Endothelial cell (in vitro differentiated cells): Measurements from ENCODE around the gene MROH7. TPM values are rescaled to one million over a fixed set of nuclear protein-coding genes. Genes with fewer than 3 reads are reported as not detected.

Experiments
- DNase-seq: peaks from one replicate; pipeline ENCODE4 v3.0.0; 2021; ENCODE audit warnings: low spot score
- H3K27ac Mint-ChIP-seq: one replicate; pipeline ENCODE4 v1.8.0; 2021; ENCODE audit warnings: mixed read lengths, inconsistent platforms; ENCODE audit not compliant: unreplicated experiment
- H3K27me3 Mint-ChIP-seq: one replicate; pipeline ENCODE4 v1.8.0; 2021; ENCODE audit warnings: mild to moderate bottlenecking, moderate library complexity, mixed read lengths, inconsistent platforms; ENCODE audit not compliant: unreplicated experiment
- H3K36me3 Mint-ChIP-seq: one replicate; pipeline ENCODE4 v1.8.0; 2021; ENCODE audit warnings: mild to moderate bottlenecking, low read depth, mixed read lengths, inconsistent platforms; ENCODE audit not compliant: unreplicated experiment
- H3K4me1 Mint-ChIP-seq: one replicate; pipeline ENCODE4 v1.8.0; 2021; ENCODE audit warnings: mild to moderate bottlenecking, mixed read lengths, inconsistent platforms; ENCODE audit not compliant: unreplicated experiment
- H3K4me3 Mint-ChIP-seq: one replicate; pipeline ENCODE4 v1.8.0; 2021; ENCODE audit warnings: mild to moderate bottlenecking, mixed read lengths, inconsistent platforms; ENCODE audit not compliant: unreplicated experiment
- H3K9me3 Mint-ChIP-seq: one replicate; pipeline ENCODE4 v1.8.0; 2021; ENCODE audit warnings: mixed read lengths, inconsistent platforms; ENCODE audit not compliant: unreplicated experiment
- CTCF ChIP-seq: fragments of 200-600 bp; sonication (generic); IDR thresholded peaks from one replicate; pipeline ENCODE4 v1.5.0; 2021; ENCODE audit warnings: antibody characterized with exemption; ENCODE audit not compliant: unreplicated experiment
- total RNA-seq: library from RNA; stranded (reverse); fragmentation: NEBNext Ultra II Directional; extraction: Animal tissue kit (Norgen Biotek cat#: 25700); gene quantifications from one replicate; pipeline ENCODE4 v1.2.1, GENCODE V29; 2021; ENCODE audit not compliant: unreplicated experiment

MROH7 gene
- total RNA-seq, 1 donor from 2014 or later = 3.3 TPM

- Mint-ChIP-seq H3K36me3 (peaks cover 50% of the 10 kb centered on the region), H3K4me3 (no peak overlapping the region), H3K4me1 (no peaks in the 10 kb centered on the region), H3K27me3 (peaks cover under 1% of the 10 kb centered on the region), H3K27ac (no peak overlapping the region), H3K9me3 (no peaks in the 10 kb centered on the region)
- DNase-seq = no peak
- TF ChIP-seq CTCF = no peak
These were observed 99.9 kb downstream of the MROH7 start for GRCh38 chr1:54741531-54741930.

GRCh38 chr1:54742282-54742681, 100.7 kb downstream of the MROH7 start:
- H3K4me3 Mint-ChIP-seq = no peak overlapping the region
- H3K9me3 Mint-ChIP-seq = no peaks in the 10 kb centered on the region
- TF ChIP-seq CTCF = no peak
- H3K27me3 Mint-ChIP-seq = peaks cover 2% of the 10 kb centered on the region
- H3K36me3 Mint-ChIP-seq = peaks cover 42% of the 10 kb centered on the region
- H3K27ac Mint-ChIP-seq = no peak overlapping the region
- no peak for DNase-seq
- no peaks in the 10 kb centered on the region for H3K4me1 Mint-ChIP-seq

GRCh38 chr1:54743416-54744226, 102.0 kb downstream of the MROH7 start:
- Mint-ChIP-seq H3K27ac (no peak overlapping the region), H3K4me1 (no peaks in the 10 kb centered on the region)

GRCh38 chr1:54744696-54745095, 103.1 kb downstream of the MROH7 start:
- peaks cover 5% of the 10 kb centered on the region for H3K27me3 Mint-ChIP-seq
- no peak for DNase-seq
- H3K4me1 Mint-ChIP-seq = no peaks in the 10 kb centered on the region
- H3K27ac Mint-ChIP-seq = no peak overlapping the region
- H3K36me3 Mint-ChIP-seq = peaks cover 27% of the 10 kb centered on the region
- H3K4me3 Mint-ChIP-seq = no peak overlapping the region
- no peaks in the 10 kb centered on the region for H3K9me3 Mint-ChIP-seq
- TF ChIP-seq CTCF = no peak

More at GRCh38 chr1:54743416-54744226, 102.0 kb downstream of the MROH7 start:
- Mint-ChIP-seq H3K36me3 (peaks cover 33% of the 10 kb centered on the region), H3K27me3 (peaks cover 2% of the 10 kb centered on the region), H3K9me3 (no peaks in the 10 kb centered on the region), H3K4me3 (no peak overlapping the region)
- DNase-seq = no peak
- TF ChIP-seq CTCF = no peak

GRCh38 chr1:54745274-54745673, 103.7 kb downstream of the MROH7 start:
- no peaks in the 10 kb centered on the region for H3K4me1 Mint-ChIP-seq
- H3K36me3 Mint-ChIP-seq = peaks cover 24% of the 10 kb centered on the region
- H3K9me3 Mint-ChIP-seq = no peaks in the 10 kb centered on the region
- DNase-seq = no peak
- H3K4me3 Mint-ChIP-seq = peak overlapping the region; percentile 21
- TF ChIP-seq CTCF = no peak
- peaks cover 8% of the 10 kb centered on the region for H3K27me3 Mint-ChIP-seq
- H3K27ac Mint-ChIP-seq = no peak overlapping the region
